Sigmoid colon (tissue), 3 donors: ENCODE data around the gene PDXDC1.
"Not testable (repeated sequence)": the region's sequence is repeated elsewhere in the genome, so short reads cannot be mapped to it uniquely, and the experiment has no call there.

ENCODE experiments used
- POLR2A ChIP-seq, 2 donors: fragments of 450-650 bp; IDR thresholded peaks; one replicate each; pipeline ENCODE4 v1.6.1; 2016; ENCODE audit warnings: antibody characterized with exemption in 2 of 2, mild to moderate bottlenecking in 2 of 2, moderate library complexity in 2 of 2
- TF ChIP-seq, protein P1 (sequence below), 4 experiments: fragments of 450-650 bp in 3 of 4; fragments of 200-600 bp in 1 of 4; IDR thresholded peaks; one replicate each; pipeline ENCODE4 v1.5.1; 2016 to 2019; ENCODE audit warnings: antibody characterized with exemption in 4 of 4, mild to moderate bottlenecking in 3 of 4, moderate library complexity in 2 of 4

DNA sequence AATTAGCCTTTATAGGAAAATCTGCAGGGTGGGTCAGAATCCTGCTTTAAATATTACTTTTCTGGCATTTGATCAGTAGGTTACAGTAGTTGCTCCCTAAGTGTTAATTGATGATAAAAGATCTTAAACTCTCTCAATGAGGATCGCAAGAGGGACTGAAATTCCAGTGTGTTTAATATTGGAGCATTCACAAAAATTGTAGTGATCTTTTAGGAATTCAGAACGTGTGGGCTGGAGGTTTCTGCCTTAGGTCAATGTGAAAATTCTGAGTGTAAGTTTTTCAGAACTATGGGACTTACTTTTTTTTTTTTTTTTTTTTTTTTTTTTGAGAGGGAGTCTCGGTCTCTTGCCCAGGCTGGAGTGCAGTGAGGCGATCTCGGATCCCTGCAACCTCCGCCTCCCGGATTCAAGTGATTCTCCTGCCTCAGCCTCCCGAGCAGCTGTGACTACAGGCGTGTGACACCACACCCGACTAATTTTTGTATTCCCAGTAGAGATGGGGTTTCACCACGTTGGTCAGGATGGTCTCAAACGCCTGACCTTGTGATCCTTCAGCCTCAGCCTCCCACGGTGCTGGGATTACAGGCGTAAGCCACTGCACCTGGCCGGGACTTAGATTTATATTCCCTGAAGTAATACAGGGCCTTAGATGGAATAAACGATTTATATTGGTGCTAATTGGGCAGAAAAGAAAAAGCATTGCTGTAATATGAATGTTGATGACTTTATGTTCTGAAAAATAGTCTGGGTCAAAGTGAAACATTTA is 2.3 kb downstream of the PDXDC1 start:
- TF ChIP-seq, protein P1, sequence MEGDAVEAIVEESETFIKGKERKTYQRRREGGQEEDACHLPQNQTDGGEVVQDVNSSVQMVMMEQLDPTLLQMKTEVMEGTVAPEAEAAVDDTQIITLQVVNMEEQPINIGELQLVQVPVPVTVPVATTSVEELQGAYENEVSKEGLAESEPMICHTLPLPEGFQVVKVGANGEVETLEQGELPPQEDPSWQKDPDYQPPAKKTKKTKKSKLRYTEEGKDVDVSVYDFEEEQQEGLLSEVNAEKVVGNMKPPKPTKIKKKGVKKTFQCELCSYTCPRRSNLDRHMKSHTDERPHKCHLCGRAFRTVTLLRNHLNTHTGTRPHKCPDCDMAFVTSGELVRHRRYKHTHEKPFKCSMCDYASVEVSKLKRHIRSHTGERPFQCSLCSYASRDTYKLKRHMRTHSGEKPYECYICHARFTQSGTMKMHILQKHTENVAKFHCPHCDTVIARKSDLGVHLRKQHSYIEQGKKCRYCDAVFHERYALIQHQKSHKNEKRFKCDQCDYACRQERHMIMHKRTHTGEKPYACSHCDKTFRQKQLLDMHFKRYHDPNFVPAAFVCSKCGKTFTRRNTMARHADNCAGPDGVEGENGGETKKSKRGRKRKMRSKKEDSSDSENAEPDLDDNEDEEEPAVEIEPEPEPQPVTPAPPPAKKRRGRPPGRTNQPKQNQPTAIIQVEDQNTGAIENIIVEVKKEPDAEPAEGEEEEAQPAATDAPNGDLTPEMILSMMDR (IDR thresholded peaks at IDR 0.05), result not testable (repeated sequence)
- TF ChIP-seq POLR2A (IDR thresholded peaks at IDR 0.05), result not testable (repeated sequence)
